ENCODE data around the gene EMSY. TPM values are rescaled to one million over a fixed set of nuclear protein-coding genes. Genes with fewer than 3 reads are reported as not detected.

EMSY gene
- total and polyA plus RNA-seq, 11 donors = 5.8 to 37.6 (median 16.6) TPM

DNA sequence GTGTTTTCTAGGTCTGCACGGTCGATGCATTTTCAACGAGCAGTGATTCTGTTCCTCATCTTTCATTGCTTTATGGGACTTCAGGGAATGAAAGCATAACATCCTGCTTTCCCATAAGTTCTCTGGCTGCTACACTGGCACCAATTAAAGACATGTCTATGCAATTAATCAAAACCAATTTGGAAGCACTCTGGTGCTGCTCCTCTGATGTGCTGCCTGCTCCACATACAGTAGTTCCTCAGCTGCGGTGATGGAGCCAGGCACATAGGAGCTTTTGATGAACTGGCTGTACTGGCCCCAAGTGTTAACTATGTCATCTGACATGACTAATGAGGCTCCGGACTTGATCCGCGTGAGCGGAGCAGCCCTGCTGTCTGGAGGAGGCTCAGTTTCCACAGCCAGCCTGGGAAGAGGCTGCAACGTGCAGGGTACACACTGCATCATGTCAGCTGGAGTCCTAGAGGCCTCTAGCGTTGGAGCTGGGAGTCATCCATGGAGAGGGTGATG, 33.9 kb upstream of the EMSY start:
- intact Hi-C loops (cut with DNase I) = no loop called here
- no peaks in the 10 kb centered on the region for H3K4me1 ChIP-seq
- no peak overlapping the region for H3K4me3 ChIP-seq
- H3K27me3 ChIP-seq = no peaks in the 10 kb centered on the region
- TF ChIP-seq POLR2A (IDR thresholded peaks at IDR 0.05) = no peak
- TF ChIP-seq, protein P1, sequence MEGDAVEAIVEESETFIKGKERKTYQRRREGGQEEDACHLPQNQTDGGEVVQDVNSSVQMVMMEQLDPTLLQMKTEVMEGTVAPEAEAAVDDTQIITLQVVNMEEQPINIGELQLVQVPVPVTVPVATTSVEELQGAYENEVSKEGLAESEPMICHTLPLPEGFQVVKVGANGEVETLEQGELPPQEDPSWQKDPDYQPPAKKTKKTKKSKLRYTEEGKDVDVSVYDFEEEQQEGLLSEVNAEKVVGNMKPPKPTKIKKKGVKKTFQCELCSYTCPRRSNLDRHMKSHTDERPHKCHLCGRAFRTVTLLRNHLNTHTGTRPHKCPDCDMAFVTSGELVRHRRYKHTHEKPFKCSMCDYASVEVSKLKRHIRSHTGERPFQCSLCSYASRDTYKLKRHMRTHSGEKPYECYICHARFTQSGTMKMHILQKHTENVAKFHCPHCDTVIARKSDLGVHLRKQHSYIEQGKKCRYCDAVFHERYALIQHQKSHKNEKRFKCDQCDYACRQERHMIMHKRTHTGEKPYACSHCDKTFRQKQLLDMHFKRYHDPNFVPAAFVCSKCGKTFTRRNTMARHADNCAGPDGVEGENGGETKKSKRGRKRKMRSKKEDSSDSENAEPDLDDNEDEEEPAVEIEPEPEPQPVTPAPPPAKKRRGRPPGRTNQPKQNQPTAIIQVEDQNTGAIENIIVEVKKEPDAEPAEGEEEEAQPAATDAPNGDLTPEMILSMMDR (IDR thresholded peaks at IDR 0.05) = no peak
- DNase-seq (no peak), ATAC-seq (no peak)
- no peaks in the 10 kb centered on the region for H3K9me3 ChIP-seq
- H3K27ac ChIP-seq = no peak overlapping the region
- 83 to 91% (median 85%) methylated on average over 10 of the region's 10 CpGs for WGBS, 4 donors
- no peaks in the 10 kb centered on the region for H3K36me3 ChIP-seq

DNA sequence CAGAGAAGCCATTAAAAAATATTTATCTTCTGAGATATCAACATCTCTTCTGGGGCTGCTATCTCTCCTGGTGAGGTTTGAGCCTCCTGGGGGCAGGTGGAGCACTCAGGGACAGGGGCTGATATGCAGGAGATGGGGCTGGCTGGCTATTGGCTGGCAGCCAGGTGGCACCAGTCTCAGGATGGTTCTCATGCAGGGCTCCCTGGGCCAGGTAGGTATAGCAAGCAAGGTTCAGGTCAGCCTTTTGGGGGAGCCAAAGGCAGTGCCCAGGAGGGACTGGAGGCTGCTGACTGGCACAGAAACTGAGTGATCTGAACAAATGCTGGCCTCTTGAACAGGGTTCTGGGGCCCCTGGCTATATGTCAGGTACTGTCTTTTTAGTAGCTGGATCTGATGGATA, 29.7 kb upstream of the EMSY start:
- no peak for ATAC-seq
- DNase-seq = no peak
- TF ChIP-seq, protein P1 (IDR thresholded peaks at IDR 0.05) = no peak
- no peak for TF ChIP-seq POLR2A (IDR thresholded peaks at IDR 0.05)
- Histone ChIP-seq H3K9me3 (no peaks in the 10 kb centered on the region), H3K27ac (no peak overlapping the region), H3K36me3 (no peaks in the 10 kb centered on the region), H3K27me3 (no peaks in the 10 kb centered on the region), H3K4me1 (no peaks in the 10 kb centered on the region), H3K4me3 (no peak overlapping the region)
- intact Hi-C loops (cut with DNase I) = no loop called here

DNA sequence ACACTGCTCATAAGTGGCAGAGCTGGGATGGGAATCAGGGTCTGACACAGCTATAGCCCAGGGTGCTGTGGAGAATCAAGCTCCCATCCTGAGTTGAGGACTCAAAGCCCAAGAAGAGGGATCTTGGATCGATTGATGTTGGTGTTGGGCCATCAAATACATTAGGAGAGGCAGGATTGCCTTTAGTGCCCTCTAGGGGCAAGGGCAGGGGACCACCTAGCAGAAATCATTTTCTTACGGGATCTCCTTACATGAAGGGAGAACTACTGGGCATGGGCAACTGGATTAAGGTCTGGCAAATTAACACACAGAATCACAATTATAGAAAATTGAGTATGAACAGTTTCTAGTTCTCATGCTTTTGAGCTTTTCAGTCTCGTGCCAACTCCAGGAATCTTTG, 24.9 kb upstream of the EMSY start:
- Histone ChIP-seq H3K9me3 (no peaks in the 10 kb centered on the region), H3K4me1 (no peaks in the 10 kb centered on the region), H3K27ac (no peak overlapping the region), H3K27me3 (no peaks in the 10 kb centered on the region), H3K36me3 (no peaks in the 10 kb centered on the region), H3K4me3 (no peak overlapping the region)
- ATAC-seq (no peak), DNase-seq (no peak)
- 56 to 69% (median 65%) methylated on average over 3 of the region's 3 CpGs for WGBS, 4 donors
- intact Hi-C loops (cut with DNase I) = no loop called here
- TF ChIP-seq, protein P1 (IDR thresholded peaks at IDR 0.05) = peak in 6 of 12 donors; percentile 7 to 31 (median 26)
- no peak for TF ChIP-seq POLR2A (IDR thresholded peaks at IDR 0.05)

DNA sequence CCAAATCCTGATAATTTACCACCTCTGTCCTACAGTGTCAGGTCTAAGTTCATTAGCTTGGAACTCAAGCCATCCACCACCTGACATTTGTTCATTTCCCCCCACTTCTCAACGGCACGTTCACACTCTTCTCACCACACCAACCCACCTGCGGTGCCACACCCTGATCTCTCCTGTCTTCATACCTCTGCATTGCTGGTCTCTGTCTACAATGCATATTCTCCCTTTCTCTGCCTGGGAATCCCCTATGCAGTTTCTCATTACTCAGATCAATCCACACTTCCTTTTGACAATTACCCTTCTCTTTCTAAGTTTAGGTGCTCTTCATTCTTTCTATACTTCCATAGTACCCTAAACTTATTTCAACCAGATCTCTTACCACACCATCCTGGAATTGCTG, 20.4 kb upstream of the EMSY start:
- DNase-seq = no peak
- H3K4me1 ChIP-seq = no peaks in the 10 kb centered on the region
- no peak overlapping the region for H3K4me3 ChIP-seq
- ATAC-seq = no peak
- H3K27ac ChIP-seq = no peak overlapping the region
- 58 to 73% (median 66%) methylated on average over 3 of the region's 3 CpGs for WGBS, 4 donors
- H3K36me3 ChIP-seq = no peaks in the 10 kb centered on the region
- intact Hi-C loops (cut with DNase I) = no loop called here
- H3K27me3 ChIP-seq = no peaks in the 10 kb centered on the region
- H3K9me3 ChIP-seq = no peaks in the 10 kb centered on the region
- TF ChIP-seq, protein P1 (IDR thresholded peaks at IDR 0.05) = no peak
- TF ChIP-seq POLR2A (IDR thresholded peaks at IDR 0.05) = no peak
